ENCODE measurements around the gene LYVE1.
A peak's percentile ranks its signal among the peaks of the same experiment; 100 is the strongest.

Gene LYVE1

DNA sequence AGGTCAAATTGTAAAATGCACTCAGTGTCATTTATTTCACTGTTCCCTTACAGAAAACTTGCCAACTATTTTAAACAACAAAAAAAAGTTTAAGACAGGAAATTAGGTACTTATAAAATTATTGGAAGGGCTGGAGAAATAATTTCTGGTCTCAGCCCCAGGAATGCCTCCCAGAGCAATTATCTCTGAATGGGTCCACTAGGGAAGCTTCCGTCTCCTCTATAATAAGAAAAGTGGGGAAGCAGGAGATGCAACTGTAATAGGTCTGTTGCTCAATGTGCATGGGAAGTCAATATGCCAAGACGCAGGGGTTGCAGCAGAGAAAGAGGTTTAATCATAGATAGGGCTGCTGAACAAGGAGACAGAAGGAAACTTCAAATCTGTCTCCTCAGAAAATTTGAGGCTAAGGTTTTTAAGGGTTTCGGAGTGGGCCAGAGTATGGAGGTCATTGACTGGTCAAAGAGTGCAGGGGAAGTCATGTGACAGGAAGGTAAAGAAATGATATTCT is 16.6 kb downstream of the LYVE1 start:
- no peak for DNase-seq

DNA sequence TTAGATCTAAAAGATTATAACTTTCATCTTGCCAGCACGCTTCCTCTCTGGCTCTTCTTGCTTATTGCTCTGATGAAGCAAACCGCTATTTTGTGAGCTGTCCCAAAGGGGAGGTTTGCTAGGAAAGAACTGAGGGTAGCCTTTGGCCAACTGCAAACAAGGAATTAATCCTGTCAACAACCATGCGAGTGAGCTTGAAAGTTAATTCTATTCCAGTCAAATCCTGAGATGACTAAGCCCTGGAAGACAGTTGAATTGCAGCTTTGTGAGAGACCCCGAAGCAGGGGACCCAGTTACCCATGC is 17.2 kb downstream of the LYVE1 start:
- no peak for DNase-seq

GRCh38 chr11:10550503-10551289 is 17.8 kb downstream of the LYVE1 start:
- DNase-seq: no peak

DNA sequence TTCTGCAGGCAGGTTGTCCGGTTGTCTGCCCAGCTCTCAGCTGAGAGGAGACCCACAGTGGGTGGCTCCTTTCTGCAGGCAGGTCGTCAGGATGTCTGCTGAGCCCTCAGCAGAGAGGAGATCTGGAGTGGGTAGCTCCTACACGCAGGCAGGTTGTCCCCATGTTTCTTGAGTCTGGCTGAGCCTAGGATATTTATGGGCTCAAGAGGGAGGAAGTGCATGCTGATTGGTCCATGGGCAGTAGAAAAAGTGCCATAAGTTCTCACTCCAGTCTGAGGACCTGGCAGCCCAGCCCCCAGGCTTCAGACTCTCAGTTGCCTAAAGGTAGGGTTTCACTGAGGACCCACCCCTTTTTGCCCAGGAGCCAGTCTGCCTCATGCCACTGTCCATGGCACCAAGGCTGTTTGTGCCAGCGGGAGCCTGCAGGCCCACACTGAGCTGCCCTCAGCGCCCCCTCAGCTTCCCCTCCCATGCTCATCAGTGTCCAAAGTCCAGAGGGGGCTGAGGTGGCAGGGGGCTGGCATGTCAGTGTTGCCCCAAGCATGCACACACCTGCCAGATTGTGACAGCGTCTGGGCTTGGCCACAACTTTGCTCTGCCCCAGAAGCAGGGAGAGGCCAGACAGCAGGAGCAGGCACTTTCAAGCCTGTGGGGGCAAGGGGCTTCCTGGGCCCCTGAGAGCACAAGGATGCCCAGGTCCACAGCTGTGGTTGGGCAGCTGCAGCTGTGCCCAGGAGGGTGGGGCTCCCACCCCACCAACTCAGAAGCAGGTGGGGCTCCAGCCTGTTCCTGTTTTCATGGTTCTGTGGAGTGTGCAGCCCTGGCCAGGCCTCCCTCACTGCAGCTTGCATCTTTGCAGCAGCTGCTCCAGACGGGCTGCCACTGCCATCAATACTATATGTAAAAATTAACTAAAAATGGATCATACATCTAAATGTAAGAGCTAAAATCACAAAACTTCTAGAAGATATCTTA is 23.7 kb downstream of the LYVE1 start:
- no peak for DNase-seq

- no peak for DNase-seq
Measured at GRCh38 chr11:10543782-10544181, 24.7 kb downstream of the LYVE1 start.

- DNase-seq: no peak
Measured at GRCh38 chr11:10542776-10543175, 25.7 kb downstream of the LYVE1 start.

DNA sequence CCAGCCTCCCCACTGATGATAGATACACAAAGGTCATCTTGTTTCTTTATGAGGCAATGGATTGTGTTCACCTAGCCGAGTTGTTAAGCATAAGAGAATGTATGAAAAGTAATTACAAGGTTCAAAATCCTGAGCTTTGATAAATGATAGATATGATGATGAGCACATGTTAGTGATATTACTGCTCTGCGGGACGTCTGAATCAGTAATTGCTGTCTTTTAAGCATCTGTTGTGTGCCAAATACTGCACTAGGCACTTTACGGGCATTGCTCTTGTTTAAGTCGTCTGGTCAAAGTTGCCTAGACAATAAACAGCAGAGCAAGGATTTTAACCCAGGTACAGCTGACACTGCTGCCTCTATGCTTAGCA is 26.9 kb downstream of the LYVE1 start:
- peak; percentile 63 for DNase-seq

- DNase-seq: peak; percentile 97
Measured at GRCh38 chr11:10540915-10541560, 27.4 kb downstream of the LYVE1 start, which contains the start of gene RNF141. Gene RNF141 (minus strand): TSS chr11:10541187. CDS start chr11:10534158, 7,029 bp downstream.

GRCh38 chr11:10540546-10540914 is 27.9 kb downstream of the LYVE1 start:
- peak; percentile 64 for DNase-seq

- no peak for DNase-seq
Measured at GRCh38 chr11:10539339-10539738, 29.1 kb downstream of the LYVE1 start.

DNA sequence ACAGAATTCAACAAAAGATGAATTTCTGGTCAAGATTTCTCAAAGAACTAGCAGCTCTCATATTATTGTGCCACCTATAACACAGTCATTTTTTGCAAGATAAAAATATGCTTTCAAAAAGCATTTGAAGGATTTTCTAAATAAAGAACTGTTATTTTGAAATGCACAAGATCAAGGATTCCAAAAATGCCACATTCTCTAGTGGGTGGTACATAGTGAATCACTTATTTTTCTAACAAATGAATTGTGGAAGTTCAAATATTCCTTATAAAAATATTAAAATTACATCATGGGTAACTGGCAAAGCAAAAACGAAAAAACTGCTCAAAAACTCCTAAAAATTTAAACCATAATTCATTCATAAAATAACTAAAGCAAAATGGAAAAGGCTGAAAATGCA is 29.5 kb downstream of the LYVE1 start:
- DNase-seq: no peak

- no peak for DNase-seq
Measured at GRCh38 chr11:10537600-10537999, 30.9 kb downstream of the LYVE1 start.

- no peak for DNase-seq
Measured at GRCh38 chr11:10534316-10534715, 34.1 kb downstream of the LYVE1 start.

DNA sequence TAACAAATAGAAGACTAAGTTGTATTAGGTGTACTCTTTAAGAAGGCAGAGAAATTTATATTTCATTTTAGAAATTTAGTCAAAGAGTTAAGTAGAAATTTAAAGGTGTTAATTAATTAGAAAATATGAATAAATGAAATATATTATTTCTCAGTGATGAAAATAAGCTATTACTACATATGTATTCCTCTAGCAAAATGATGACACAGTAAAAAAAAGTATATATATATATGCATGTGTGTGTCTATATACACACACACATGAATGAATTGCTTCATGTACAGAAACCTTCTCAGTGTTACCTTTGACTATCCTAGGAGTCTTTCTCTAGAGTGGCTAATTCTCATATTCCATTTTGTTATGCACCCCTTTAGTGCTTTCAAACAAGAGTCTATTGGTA is 35.1 kb downstream of the LYVE1 start:
- DNase-seq: no peak

DNA sequence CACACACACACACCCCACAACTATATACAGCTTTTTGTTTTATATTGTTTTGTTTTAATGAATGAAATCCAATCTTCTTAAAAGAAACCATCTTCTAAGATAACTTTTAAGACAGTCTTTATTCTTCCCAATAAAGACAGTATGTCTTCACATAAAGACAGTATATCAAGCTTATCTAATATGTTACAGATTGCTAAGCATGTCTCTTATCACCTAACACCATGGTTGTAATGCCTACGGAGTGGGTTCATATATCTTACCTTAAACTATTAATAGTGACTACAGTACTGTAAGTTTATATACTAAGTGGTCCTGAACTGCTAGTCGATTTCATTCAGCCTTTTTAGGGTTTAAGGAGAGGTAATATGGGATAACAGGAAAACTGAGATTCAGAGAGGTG is 35.9 kb downstream of the LYVE1 start:
- no peak for DNase-seq

GRCh38 chr11:10529279-10529678 is 39.2 kb downstream of the LYVE1 start:
- DNase-seq: no peak

DNA sequence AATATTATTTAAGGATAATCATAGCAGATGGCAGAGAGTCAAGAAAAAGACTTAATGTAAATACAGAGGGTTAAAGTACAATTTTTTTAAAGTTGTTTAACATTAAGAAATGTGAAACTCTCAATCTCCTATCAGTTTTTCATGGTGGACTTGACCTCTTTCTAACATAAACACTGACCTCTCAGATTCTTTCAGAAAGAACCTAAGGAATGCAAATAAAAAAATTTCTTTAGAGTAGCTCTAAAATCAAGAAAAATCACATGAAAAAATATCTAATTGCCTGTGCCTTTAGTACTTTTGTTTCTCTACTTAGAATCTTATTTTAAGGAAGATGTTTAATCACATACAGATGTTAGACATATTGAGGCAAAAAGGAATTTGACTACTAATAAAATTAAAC is 40.3 kb downstream of the LYVE1 start:
- no peak for DNase-seq

- DNase-seq: no peak
Measured at GRCh38 chr11:10526974-10527918, 41.2 kb downstream of the LYVE1 start.

DNA sequence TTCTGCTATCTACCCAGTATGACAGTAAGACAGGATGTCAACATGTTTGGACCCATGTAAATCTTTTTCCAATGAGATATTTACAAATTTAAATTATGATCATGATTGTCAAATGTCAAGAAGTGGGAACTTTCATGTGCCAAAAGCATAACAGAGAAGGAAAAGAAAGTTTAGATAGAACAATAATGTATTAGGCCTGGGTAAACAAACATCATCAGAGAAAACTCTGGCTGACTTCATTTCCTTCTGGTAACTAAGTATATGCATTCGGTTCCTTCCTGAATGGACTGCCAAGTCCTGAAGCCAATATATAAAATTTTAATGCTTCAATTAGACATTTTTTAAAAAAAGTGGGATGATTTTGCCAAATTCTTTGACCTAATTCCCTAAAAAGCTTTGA is 44.0 kb downstream of the LYVE1 start:
- DNase-seq: no peak

- DNase-seq: no peak
Measured at GRCh38 chr11:10522921-10523320, 45.5 kb downstream of the LYVE1 start.

DNA sequence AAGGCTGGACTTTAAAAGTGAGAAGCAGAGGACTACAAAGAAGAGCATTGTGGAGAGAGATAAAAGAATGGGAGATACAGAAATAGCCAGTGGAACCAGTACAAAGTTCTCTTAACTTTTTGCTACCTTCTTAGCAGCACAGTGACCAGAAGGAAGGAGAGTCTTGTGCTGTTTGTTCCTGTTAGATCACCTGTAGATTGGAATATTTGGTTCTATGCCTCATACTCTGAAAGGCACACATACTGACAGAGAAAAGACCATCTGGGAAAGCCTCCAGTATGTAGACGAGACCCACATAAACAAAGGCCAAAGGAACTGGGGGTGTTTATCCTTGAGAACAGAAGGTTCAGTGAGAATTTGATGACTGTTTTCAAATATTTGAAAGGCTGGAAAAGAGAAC is 46.2 kb downstream of the LYVE1 start:
- no peak for DNase-seq

GRCh38 chr11:10520562-10520961 is 47.9 kb downstream of the LYVE1 start:
- no peak for DNase-seq
